ENCODE data around the gene CCDC157.

Gene CCDC157

GRCh38 chr22:30357650-30358215, 926 bp downstream of the CCDC157 start:
- no peak for DNase-seq

- DNase-seq, result no peak
Observed at GRCh38 chr22:30358541-30358940, 1.7 kb downstream of the CCDC157 start.

- no peak for DNase-seq
Observed at GRCh38 chr22:30361916-30362650, 5.3 kb downstream of the CCDC157 start.

GRCh38 chr22:30362651-30363281, 6.0 kb downstream of the CCDC157 start:
- no peak for DNase-seq

GRCh38 chr22:30365891-30366290, 9.1 kb downstream of the CCDC157 start:
- DNase-seq, result no peak

GRCh38 chr22:30368420-30368819, 11.6 kb downstream of the CCDC157 start:
- DNase-seq, result no peak

GRCh38 chr22:30370641-30371230, 13.9 kb downstream of the CCDC157 start:
- no peak for DNase-seq

GRCh38 chr22:30371321-30371720, 14.5 kb downstream of the CCDC157 start:
- DNase-seq, result no peak

GRCh38 chr22:30371981-30372380, 15.2 kb downstream of the CCDC157 start:
- no peak for DNase-seq

- no peak for DNase-seq
Observed at GRCh38 chr22:30372915-30373314, 16.1 kb downstream of the CCDC157 start.

- DNase-seq, result no peak
Observed at GRCh38 chr22:30373331-30374325, 16.8 kb downstream of the CCDC157 start.

- DNase-seq, result no peak
Observed at GRCh38 chr22:30375312-30375849, 18.6 kb downstream of the CCDC157 start.

- DNase-seq, result no peak
Observed at GRCh38 chr22:30380011-30380410, 23.2 kb downstream of the CCDC157 start.

- no peak for DNase-seq
Observed at GRCh38 chr22:30381264-30381663, 24.5 kb downstream of the CCDC157 start.

- no peak for DNase-seq
Observed at GRCh38 chr22:30382340-30382739, 25.5 kb downstream of the CCDC157 start.

GRCh38 chr22:30383061-30383460, 26.3 kb downstream of the CCDC157 start:
- DNase-seq, result no peak

- no peak for DNase-seq
Observed at GRCh38 chr22:30385942-30386341, 29.1 kb downstream of the CCDC157 start.

GRCh38 chr22:30386608-30386959, 29.8 kb downstream of the CCDC157 start:
- no peak for DNase-seq

GRCh38 chr22:30386960-30387827, 30.4 kb downstream of the CCDC157 start, which contains the start of gene RNF215:
TSS of gene RNF215 (minus strand) at chr22:30387411. CDS start at chr22:30387313, 98 bp downstream.
- peak; percentile 83 for DNase-seq

GRCh38 chr22:30390974-30391691, 34.3 kb downstream of the CCDC157 start:
- DNase-seq, result peak; percentile 79

Measured in activated CD4-positive, alpha-beta T cell treated with anti-CD3 and anti-CD28 coated beads, Interleukin-2, amount 50 U/mL, for 16 hours (primary cell).